PC-9 (cell line): ENCODE measurements around the gene TRAPPC5. TPM values are rescaled to one million over a fixed set of nuclear protein-coding genes. Genes with fewer than 3 reads are reported as not detected.

Source experiments
- BruUV-seq: library from RNA; stranded (reverse); fragments of 400-500 nt; replicated peaks from 2 replicates; lab custom pipeline; 2021; lab: Mats Ljungman, UMichigan
- CTCF ChIA-PET: fragments of 300-600 bp; sonication (Branson Sonifier 250); formaldehyde crosslinking; loops from one replicate; lab custom pipeline; 2022; ENCODE audit warnings: antibody characterized with exemption; lab: Charles Lee
- POLR2A ChIA-PET: fragments of 300-600 bp; sonication (Branson Sonifier 250); formaldehyde crosslinking; loops from one replicate; lab custom pipeline; 2022; ENCODE audit warnings: antibody characterized with exemption; ENCODE audit not compliant: unreplicated experiment; lab: Charles Lee
- DNase-seq, 2 experiments: peaks; one replicate each; pipeline versions ENCODE4 v3.0.0 to v3.0.0-alpha.2; 2015 to 2022; ENCODE audit warnings: mixed read lengths in 1 of 2
- H2AFZ ChIP-seq: fragments of 200-600 bp; sonication (generic); 2 replicates; pipeline ENCODE4 v1.8.1; 2017; ENCODE audit warnings: antibody characterized with exemption
- H3F3A ChIP-seq: fragments of 200-600 bp; sonication (generic); 2 replicates; pipeline ENCODE4 v1.8.1; 2017; ENCODE audit warnings: antibody characterized with exemption, mild to moderate bottlenecking, low read depth; ENCODE audit not compliant: insufficient read depth
- H3K27ac ChIP-seq: fragments of 200-600 bp; sonication (generic); 2 replicates; pipeline ENCODE4 v1.6.1; 2016; ENCODE audit warnings: mixed run types
- H3K27me3 ChIP-seq: fragments of 200-600 bp; sonication (generic); 2 replicates; pipeline ENCODE4 v1.6.1; 2016; ENCODE audit warnings: low read depth, mixed run types; ENCODE audit not compliant: insufficient read depth
- H3K36me3 ChIP-seq: fragments of 200-600 bp; sonication (generic); 2 replicates; pipeline ENCODE4 v1.6.1; 2016; ENCODE audit warnings: low read depth, mixed run types
- H3K4me1 ChIP-seq: fragments of 200-600 bp; sonication (generic); replicated peaks from 2 replicates; pipeline ENCODE4 v1.6.1; 2016; ENCODE audit warnings: mixed run types; ENCODE audit not compliant: insufficient read depth
- H3K4me2 ChIP-seq: fragments of 200-600 bp; sonication (generic); 2 replicates; pipeline ENCODE4 v1.6.1; 2017; ENCODE audit warnings: mixed run types
- H3K4me3 ChIP-seq: fragments of 200-600 bp; sonication (generic); 2 replicates; pipeline ENCODE4 v1.6.1; 2016; ENCODE audit warnings: mixed run types
- H3K79me2 ChIP-seq: fragments of 200-600 bp; sonication (generic); 2 replicates; pipeline ENCODE4 v1.6.1; 2017; ENCODE audit warnings: low read depth, mixed run types
- H3K9me2 ChIP-seq: fragments of 200-600 bp; sonication (generic); 2 replicates; pipeline ENCODE4 v1.8.1; 2017; ENCODE audit warnings: mild to moderate bottlenecking; ENCODE audit not compliant: insufficient read depth
- H3K9me3 ChIP-seq: fragments of 200-600 bp; sonication (generic); 2 replicates; pipeline ENCODE4 v1.8.1; 2016; ENCODE audit warnings: low read depth; ENCODE audit not compliant: insufficient read depth
- H4K20me1 ChIP-seq: fragments of 200-600 bp; sonication (generic); 2 replicates; pipeline ENCODE4 v1.8.1; 2017; ENCODE audit not compliant: insufficient read depth
- CTCF ChIP-seq: fragments of 200-600 bp; sonication (generic); conservative IDR thresholded peaks from 2 replicates; pipeline ENCODE4 v1.6.1; 2017; ENCODE audit warnings: mixed run types, antibody characterized with exemption, mild to moderate bottlenecking, moderate library complexity
- EZH2 ChIP-seq: fragments of 200-600 bp; sonication (generic); IDR thresholded peaks from 2 replicates; pipeline ENCODE4 v1.8.0; 2017; ENCODE audit warnings: antibody characterized with exemption, low read depth
- intact Hi-C: fragments of 100-400 bp; cut with micrococcal nuclease; formaldehyde crosslinking; loops from one replicate; pipeline ENCODE4 v1.10.0; 2022; ENCODE audit not compliant: unreplicated experiment
- total RNA-seq: library from RNA; stranded (reverse); gene quantifications from 2 replicates; pipeline ENCODE4 v1.2.3, GENCODE V29; 2021

TRAPPC5 gene
- total RNA-seq, 1 experiment from 2014 or later, result 103 TPM

DNA sequence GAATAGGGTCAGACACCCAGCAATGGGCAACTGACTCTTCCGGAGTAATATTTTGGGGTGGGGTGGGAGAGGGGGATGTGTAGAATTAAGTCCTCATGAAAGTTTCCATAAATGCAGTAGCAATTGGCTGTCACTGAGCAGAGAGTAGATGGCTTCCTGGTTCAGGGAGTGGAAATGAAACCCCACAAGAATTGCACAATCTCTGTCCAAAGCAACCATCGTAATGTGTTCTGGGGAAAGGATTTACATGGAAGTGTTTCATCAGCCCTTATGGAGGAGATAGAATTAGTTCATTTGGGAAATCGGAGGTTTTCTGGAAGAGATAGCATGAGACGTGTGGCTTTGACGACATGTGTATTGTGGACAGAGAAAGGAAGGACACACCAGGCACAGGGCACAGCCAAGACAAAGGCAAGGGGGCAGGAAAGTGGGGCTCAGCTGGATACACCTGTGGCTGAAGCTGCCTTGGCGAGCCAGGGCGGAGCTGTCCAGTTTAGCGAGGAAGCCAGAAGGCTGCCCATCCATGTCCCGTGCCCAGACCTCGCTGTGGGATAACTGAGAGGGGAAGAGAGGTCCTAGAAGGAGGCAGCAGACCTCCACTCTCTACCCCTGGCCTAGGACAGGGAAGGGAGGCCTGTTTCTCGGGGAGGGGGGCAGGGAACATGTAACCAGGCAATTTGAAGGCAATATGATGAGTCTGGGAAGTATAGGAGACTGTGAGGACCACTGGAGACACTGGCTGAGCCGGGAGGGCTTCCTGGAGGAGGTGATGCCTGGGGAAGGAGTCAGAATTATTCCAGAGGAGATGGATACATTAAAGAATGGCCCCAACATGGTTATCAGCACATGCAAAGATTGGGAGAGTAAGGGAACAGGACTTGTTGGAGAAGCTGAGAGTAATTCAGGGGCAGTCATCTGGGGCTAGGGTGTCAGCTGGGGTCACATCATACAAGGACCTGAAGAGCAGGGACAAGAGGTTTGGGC, 53.9 kb downstream of the TRAPPC5 start:
- no peaks in the 10 kb centered on the region for H3K9me2 ChIP-seq
- TF ChIP-seq EZH2 (no peak), CTCF (no peak)
- no peaks in the 10 kb centered on the region for H4K20me1 ChIP-seq
- peak overlapping the region; percentile 41; the same call in 1 of the 2 replicates for H2AFZ ChIP-seq
- no peaks in the 10 kb centered on the region for H3K36me3 ChIP-seq
- POLR2A ChIA-PET, result no interaction called here
- H3K27me3 ChIP-seq, result peaks cover 45% of the 10 kb centered on the region
- no TSS peak for BruUV-seq
- intact Hi-C loops, result no loop called here
- H3K4me1 ChIP-seq, result peaks cover 7% of the 10 kb centered on the region
- no peak overlapping the region for H3K27ac ChIP-seq
- CTCF ChIA-PET, result no interaction called here
- no peaks in the 10 kb centered on the region for H3K9me3 ChIP-seq
- peak in 1 of 2 experiments; percentile 47 for DNase-seq
- no peaks in the 10 kb centered on the region for H3K79me2 ChIP-seq
- no peaks in the 10 kb centered on the region for H3F3A ChIP-seq
- no peak overlapping the region for H3K4me3 ChIP-seq
- H3K4me2 ChIP-seq, result peak overlapping the region; percentile 47

DNA sequence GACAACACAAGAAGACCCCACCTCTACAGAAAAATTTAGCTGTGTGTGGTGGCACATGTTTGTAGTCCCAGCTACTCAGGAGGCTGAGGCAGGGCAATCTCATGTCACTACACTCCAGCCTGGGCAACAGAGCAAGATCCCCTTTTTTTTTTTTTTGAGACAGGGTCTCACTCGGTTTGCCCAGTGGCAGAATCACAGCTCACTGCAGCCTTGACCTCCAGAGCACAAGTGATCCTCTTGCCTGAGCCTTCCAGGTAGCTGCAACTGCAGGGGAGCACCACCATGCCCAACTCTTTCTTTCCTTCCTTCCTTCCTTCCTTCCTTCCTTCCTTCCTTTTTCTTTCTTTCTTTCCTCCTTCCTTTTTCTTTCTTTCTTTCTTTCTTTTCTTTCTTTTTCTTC, 55.5 kb downstream of the TRAPPC5 start:
- H3K9me3 ChIP-seq, result no peaks in the 10 kb centered on the region
- DNase-seq, result no peak
- H3K4me3 ChIP-seq, result no peak overlapping the region
- peaks cover 7% of the 10 kb centered on the region for H3K4me1 ChIP-seq
- BruUV-seq, result no TSS peak
- no peak overlapping the region for H2AFZ ChIP-seq
- ChIA-PET CTCF (no interaction called here), POLR2A (no interaction called here)
- H3K27me3 ChIP-seq, result peaks cover 48% of the 10 kb centered on the region
- TF ChIP-seq CTCF (no peak), EZH2 (no peak)
- H3K4me2 ChIP-seq, result no peak overlapping the region
- no peaks in the 10 kb centered on the region for H3K79me2 ChIP-seq
- no peaks in the 10 kb centered on the region for H3K36me3 ChIP-seq
- intact Hi-C loops, result no loop called here
- no peaks in the 10 kb centered on the region for H3K9me2 ChIP-seq
- no peaks in the 10 kb centered on the region for H3F3A ChIP-seq
- no peaks in the 10 kb centered on the region for H4K20me1 ChIP-seq
- H3K27ac ChIP-seq, result no peak overlapping the region

DNA sequence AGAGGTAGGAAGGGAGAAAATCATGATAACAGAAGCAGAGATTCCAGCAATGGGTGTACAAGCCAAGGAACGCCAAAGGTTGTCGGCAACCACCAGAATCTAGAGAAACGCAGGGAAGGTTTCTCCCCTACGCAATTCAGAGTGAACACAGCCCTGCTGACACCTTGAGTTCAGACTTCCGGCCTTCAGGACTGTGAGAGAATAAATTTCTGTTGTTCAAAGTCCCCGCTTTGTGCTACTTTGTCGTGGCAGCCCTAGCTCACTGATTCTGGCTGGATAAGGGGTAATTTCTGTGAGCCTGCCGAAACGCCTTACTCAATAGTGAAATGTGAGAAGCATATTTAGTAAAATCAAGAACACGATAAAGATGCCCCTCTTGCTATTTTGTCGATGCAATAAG, 56.6 kb downstream of the TRAPPC5 start:
- no peaks in the 10 kb centered on the region for H3F3A ChIP-seq
- POLR2A ChIA-PET, result no interaction called here
- no peak overlapping the region for H3K4me3 ChIP-seq
- no peak for DNase-seq
- no peak overlapping the region for H3K4me2 ChIP-seq
- H3K79me2 ChIP-seq, result no peaks in the 10 kb centered on the region
- H3K27ac ChIP-seq, result no peak overlapping the region
- intact Hi-C loops, result no loop called here
- H4K20me1 ChIP-seq, result no peaks in the 10 kb centered on the region
- CTCF ChIA-PET, result no interaction called here
- peaks cover 45% of the 10 kb centered on the region for H3K27me3 ChIP-seq
- H2AFZ ChIP-seq, result no peak overlapping the region
- no peaks in the 10 kb centered on the region for H3K36me3 ChIP-seq
- H3K4me1 ChIP-seq, result peaks cover 7% of the 10 kb centered on the region
- H3K9me3 ChIP-seq, result no peaks in the 10 kb centered on the region
- H3K9me2 ChIP-seq, result no peaks in the 10 kb centered on the region
- TF ChIP-seq CTCF, result no peak
- TF ChIP-seq EZH2, result no peak
- BruUV-seq, result no TSS peak

Other genes starting within 250 kb of the TRAPPC5 start
- 10.5 and 16.0 TPM in 2 replicates for gene PEX11G, start 191.8 kb upstream of the TRAPPC5 start, total RNA-seq
- 60.7 and 85.3 TPM in 2 replicates for gene ZNF358, start 164.7 kb upstream of the TRAPPC5 start, total RNA-seq
- gene MCOLN1, start 158.2 kb upstream of the TRAPPC5 start, total RNA-seq, result 10.4 and 16.0 TPM in 2 replicates
- 121 and 139 TPM in 2 replicates for gene PNPLA6, start 145.1 kb upstream of the TRAPPC5 start, total RNA-seq
- 25.9 and 27.8 TPM in 2 replicates for gene CAMSAP3, start 85.0 kb upstream of the TRAPPC5 start, total RNA-seq
- gene XAB2, start 51.3 kb upstream of the TRAPPC5 start, total RNA-seq, result 44.9 and 51.3 TPM in 2 replicates
- gene PET100, start 51.0 kb upstream of the TRAPPC5 start, total RNA-seq, result 149 and 222 TPM in 2 replicates
- gene PCP2, start 47.1 kb upstream of the TRAPPC5 start, total RNA-seq, result 0.92 and 1.0 TPM in 2 replicates
- 148 and 201 TPM in 2 replicates for gene STXBP2, start 43.7 kb upstream of the TRAPPC5 start, total RNA-seq
- gene RETN, start 11.8 kb upstream of the TRAPPC5 start, total RNA-seq, result not detected in 2 replicates
- gene MCEMP1, start 3.7 kb upstream of the TRAPPC5 start, total RNA-seq, result not detected in 2 replicates
- not detected in 2 replicates for gene FCER2, start 21.3 kb downstream of the TRAPPC5 start, total RNA-seq
- gene CLEC4G, start 51.3 kb downstream of the TRAPPC5 start, total RNA-seq, result not detected in 2 replicates
- gene CD209, start 66.7 kb downstream of the TRAPPC5 start, total RNA-seq, result not detected in 2 replicates
- gene CLEC4M, start 82.4 kb downstream of the TRAPPC5 start, total RNA-seq, result not detected in 2 replicates
- gene EVI5L, start 149.4 kb downstream of the TRAPPC5 start, total RNA-seq, result 13.1 and 19.2 TPM in 2 replicates
- 12.9 and 20.3 TPM in 2 replicates for gene PRR36, start 193.6 kb downstream of the TRAPPC5 start, total RNA-seq
- gene LRRC8E, start 207.7 kb downstream of the TRAPPC5 start, total RNA-seq, result 24.1 and 24.4 TPM in 2 replicates
- 52.4 and 54.0 TPM in 2 replicates for gene MAP2K7, start 223.0 kb downstream of the TRAPPC5 start, total RNA-seq
- 2.0 and 2.3 TPM in 2 replicates for gene TGFBR3L, start 234.0 kb downstream of the TRAPPC5 start, total RNA-seq
- gene SNAPC2, start 239.5 kb downstream of the TRAPPC5 start, total RNA-seq, result 37.5 and 42.1 TPM in 2 replicates
- 54.5 and 71.2 TPM in 2 replicates for gene CTXN1, start 245.3 kb downstream of the TRAPPC5 start, total RNA-seq